Stimulated activated CD8-positive, alpha-beta memory T cell treated with anti-CD3 and anti-CD28 coated beads, Interleukin-4, amount 100 ng/mL, for 1 hour (primary cell): ENCODE data around the gene ATAD5.

ENCODE experiments used
- DNase-seq, 2 donors: peaks; one replicate each; pipeline ENCODE4 v3.0.0-alpha.2; 2020; ENCODE audit warnings: low read depth in 2 of 2, low spot score in 1 of 2

The ATAD5 gene

DNA sequence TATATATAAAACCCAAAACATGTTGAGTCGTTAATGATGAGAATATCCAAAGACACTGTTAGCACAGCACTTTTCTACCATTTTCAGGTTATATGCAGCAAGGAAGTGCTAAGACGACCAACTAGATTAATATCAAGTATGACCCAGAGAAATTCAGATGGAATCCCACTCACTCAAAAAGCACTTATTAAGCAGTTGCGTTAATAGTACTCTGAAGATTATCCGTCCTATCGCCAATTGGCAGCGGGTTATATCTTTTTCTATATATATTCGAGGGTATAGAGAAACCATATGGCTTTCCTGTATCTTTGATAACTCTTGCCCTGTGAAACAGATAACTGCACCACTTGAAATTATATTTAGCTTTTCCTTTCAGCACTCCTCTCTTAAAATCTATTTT, 8.3 kb upstream of the ATAD5 start:
- no peak for DNase-seq

GRCh38 chr17:30824002-30824355, 7.8 kb upstream of the ATAD5 start:
- DNase-seq, result no peak

- DNase-seq, result peak; percentile 61 to 76
These were observed 7.2 kb upstream of the ATAD5 start, which contains the start of gene CRLF3 for GRCh38 chr17:30824356-30825145. Gene CRLF3, minus strand, starts transcription at chr17:30824692. Its CDS starts 41 bp downstream, at chr17:30824651.

GRCh38 chr17:30827082-30827481, 4.7 kb upstream of the ATAD5 start:
- no peak for DNase-seq

DNA sequence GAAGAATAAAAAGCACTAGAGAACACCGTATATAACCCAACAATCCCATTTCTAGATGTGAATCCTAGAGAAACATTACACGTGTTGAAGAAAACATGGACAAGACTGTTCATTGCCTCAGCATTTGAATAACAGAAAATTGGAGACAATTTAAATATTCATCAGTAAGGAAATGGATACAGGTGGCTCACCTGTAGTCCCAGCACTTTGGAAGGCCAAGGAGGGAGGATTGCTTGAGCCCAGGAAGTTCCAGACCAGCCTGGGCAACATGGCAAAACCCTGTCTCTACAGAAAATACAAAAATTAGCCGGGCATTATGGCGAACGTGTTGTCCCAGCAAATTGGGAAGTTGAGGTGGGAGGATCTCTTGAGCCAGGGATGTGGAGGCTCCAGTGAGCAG, 2.7 kb upstream of the ATAD5 start:
- no peak for DNase-seq

- DNase-seq, result no peak
These were observed 509 bp upstream of the ATAD5 start for GRCh38 chr17:30831257-30831656.

GRCh38 chr17:30832438-30833124, 815 bp downstream of the ATAD5 start:
- DNase-seq, result no peak

DNA sequence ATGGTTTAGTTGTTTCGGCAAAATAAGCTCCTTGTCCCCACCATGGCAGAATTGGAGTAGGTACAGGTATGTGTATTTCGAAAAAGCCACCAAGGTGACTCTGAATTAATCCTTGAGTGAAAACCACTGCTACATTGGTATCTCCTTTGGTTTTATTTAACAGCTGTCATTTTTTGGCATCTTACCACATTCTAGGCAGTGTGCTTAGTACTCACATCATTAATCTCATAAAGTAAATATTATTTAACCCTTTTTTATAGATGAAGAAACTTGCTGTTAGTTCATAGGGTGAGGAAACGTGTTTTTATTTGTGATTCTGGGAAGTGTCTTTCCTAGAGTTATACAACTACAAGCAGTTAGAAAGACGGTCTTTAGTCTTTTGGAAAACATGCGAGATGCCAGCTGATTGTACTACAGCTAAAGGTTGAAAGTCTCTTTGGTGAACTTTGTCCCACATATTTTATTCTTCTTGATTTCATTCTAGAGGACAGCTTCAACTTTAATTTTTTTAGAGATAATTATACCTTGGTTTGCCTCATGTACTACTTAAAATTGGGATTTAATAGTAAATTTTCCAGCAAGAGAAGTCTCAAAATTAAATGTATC, 6.5 kb downstream of the ATAD5 start:
- DNase-seq, result no peak

DNA sequence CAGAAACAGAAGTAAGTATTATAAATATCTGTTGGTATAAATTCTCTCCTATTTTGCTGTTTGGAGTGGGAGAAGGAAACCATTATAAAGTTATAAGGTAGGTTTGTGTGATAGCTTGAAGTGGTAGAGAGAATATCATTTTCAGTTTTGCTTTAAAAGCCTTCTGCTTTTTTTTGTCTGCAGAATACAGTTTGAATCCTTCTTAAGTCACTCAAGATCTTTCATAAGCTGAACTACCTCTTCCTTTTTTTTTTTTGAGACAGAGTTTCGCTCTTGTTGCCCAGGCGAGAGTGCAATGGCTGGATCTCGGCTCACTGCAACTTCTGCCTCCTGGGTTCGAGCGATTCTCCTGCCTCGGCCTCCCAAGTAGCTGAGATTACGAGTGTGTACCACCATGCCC, 9.0 kb downstream of the ATAD5 start:
- no peak for DNase-seq

DNA sequence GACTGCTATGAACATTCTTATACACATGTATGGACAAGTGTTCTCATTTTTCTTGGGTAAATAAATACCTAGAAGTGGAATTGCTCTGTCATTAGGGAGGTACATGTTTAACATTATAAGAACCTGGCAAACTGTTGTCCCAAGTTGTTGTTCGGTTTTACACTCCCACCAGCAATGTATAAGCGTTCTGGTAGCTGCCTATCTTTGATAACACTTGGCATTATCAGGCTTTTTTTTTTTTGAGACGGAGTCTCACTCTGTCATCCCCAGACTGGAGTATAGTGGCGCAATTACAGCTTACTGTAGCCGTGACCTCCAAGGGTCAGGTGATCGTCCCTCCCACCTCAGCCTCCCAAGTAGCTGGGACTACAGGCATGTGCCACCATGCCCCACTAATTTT, 16.3 kb downstream of the ATAD5 start:
- no peak for DNase-seq

- DNase-seq, result no peak
These were observed 22.4 kb downstream of the ATAD5 start for GRCh38 chr17:30854146-30854545.

DNA sequence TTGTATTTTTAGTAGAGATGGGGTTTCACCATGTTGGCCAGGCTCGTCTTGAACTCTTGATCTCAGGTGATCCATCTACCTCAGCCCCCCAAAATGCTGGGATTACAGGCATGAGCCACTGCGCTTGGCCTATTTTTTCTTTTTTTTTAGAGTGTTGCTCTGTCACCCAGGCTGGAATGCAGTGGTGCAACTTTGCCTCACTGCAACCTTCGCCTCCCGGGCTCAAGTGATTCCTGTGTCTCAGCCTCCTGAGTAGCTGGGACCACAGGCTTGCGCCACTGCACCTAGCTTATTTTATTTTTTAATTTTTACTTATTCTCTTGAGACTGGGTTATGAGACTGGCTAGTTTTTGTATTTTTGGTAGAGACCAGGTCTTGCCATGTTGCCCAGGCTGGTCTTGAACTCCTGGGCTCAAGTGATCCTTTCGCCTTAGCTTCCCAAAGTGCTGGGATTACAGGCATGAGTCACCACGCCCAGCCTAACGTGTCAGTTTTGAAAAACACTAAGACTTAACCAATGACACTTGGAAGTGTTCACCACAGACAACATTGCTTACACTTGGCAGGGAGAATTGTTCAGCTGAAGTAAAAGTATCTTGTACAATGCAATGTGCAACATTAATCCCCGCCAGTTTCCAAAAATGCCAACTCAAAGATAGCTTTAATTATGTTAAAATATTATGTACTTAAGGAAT, 26.9 kb downstream of the ATAD5 start:
- no peak for DNase-seq

GRCh38 chr17:30864636-30865035, 32.9 kb downstream of the ATAD5 start:
- DNase-seq, result no peak

DNA sequence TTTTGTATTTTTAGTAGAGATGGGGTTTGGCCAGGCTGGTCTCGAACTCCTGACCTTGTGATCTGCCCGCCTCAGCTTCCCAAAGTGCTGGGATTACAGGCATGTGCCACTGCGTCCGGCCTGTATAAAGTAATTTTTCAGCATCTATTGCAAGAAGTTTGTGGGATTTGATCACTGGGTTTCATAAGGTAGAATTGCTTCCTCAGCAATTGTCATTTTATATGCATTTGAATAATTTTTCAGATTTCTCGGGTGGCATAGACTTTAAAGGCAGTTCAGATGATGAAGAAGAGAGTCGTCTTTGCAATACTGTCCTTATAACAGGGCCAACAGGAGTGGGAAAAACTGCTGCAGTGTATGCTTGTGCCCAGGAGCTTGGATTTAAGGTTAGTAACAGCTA, 37.2 kb downstream of the ATAD5 start:
- DNase-seq, result no peak

- no peak for DNase-seq
These were observed 54.4 kb downstream of the ATAD5 start for GRCh38 chr17:30886187-30886586.

- no peak for DNase-seq
These were observed 62.5 kb downstream of the ATAD5 start for GRCh38 chr17:30894236-30894635.

- no peak for DNase-seq
These were observed 65.5 kb downstream of the ATAD5 start for GRCh38 chr17:30897311-30897710.

- DNase-seq, result no peak
These were observed 74.0 kb downstream of the ATAD5 start for GRCh38 chr17:30905742-30906100.

GRCh38 chr17:30906101-30906911, 74.5 kb downstream of the ATAD5 start, which contains the start of gene TEFM:
Gene TEFM, minus strand, starts transcription at chr17:30906238. Its CDS starts 40 bp downstream, at chr17:30906198.
- peak; percentile 69 to 73 for DNase-seq

DNA sequence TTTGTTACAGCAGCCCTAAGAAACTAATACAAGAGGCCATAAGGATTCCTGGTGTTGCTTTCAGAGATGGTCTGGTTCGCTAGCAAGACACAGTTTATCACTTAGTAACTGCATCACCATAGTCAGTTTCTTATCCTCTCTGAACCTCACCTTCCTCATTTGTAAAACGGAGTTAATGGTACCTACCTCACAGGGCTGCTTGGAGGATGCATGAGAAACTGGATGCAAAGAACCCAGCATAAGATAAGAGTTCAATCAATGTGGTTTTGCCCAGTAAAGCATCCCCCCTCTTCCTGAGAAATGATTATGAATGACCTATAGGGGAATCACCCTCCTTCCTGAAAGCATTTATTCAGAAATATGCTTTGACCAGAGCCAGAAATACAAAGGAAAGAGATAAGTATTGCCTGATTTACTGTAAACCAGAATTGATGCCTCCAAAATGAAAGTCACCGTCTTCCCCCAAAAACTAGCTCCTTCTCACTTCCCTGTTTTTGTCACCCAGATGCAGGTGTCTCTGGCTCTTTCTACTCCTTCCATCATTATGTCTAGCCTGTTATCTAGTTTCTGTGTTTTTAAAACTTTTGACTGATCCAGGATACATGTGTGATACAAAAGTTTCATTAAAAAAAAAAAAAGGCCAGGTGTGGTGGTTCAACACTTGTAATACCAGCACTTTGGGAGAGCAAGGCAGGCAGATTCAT, 77.1 kb downstream of the ATAD5 start:
- no peak for DNase-seq
